UCSD-AML1 (cell line): ENCODE measurements around the gene DPEP2NB.
"Not testable (repeated sequence)": the region's sequence is repeated elsewhere in the genome, so short reads cannot be mapped to it uniquely, and the experiment has no call there.

Experiments used
- DNase-seq: peaks from one replicate; lab custom pipeline; 2025; ENCODE audit not compliant: unreplicated experiment; lab: John Stamatoyannopoulos, UW

The DPEP2NB gene, protein sequence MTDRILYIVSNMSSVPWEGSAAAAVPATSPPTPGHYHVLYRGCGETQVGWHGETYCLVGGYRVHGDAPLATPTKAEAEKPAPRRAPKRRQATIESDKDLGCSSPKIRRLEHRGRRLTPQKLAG

GRCh38 chr16:68015681-68016080, at the start of gene DPEP2NB:
Gene DPEP2NB, minus strand, starts transcription at chr16:68015911. Its CDS starts 141 bp downstream, at chr16:68015770.
- no peak for DNase-seq

- peak; percentile 65 for DNase-seq
Observed at GRCh38 chr16:68064791-68065365, 49.2 kb upstream of the DPEP2NB start.

- DNase-seq: no peak
Observed at GRCh38 chr16:68062910-68063393, 47.2 kb upstream of the DPEP2NB start.

DNA sequence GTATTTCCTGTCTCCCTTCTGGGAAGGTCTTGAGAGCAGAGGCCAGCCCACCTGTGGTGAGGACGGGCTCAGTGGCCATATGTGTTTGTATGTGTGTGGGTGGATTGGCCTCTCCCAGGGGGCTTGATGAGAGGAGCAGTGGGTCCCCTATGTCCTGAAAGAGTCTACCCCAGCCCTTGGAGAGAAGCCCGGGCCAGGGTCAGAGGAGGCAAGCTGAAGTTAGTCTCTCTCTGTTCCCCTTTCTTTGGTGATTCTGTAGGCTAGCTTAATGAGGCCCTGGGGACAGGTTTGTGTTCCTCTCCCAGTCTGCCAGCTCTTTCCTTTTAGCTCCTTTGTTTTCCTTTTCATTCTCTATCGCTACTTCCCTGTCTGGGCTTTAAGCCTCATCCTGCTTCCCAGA, 45.7 kb upstream of the DPEP2NB start:
- no peak for DNase-seq

DNA sequence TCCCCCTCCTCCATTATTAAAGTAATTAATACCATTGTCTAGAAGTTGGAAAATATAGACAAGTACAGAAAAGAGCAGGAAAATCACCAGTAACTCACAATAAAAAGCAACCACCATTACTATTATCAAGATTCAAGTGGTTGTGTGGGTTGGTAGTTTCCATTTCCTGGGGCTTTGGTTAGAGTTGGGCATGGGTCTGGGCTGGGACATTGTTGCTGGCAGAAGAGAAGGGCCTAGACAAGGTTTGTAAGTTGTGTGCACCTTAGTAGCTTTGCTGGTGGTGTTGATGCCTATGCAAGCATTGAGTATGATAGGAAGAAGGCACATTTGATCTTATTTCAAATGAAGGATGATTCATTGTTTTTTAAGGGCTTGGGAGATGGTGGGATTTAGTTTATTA, 44.1 kb upstream of the DPEP2NB start:
- DNase-seq: no peak

GRCh38 chr16:68055395-68055794, 39.7 kb upstream of the DPEP2NB start:
- DNase-seq: no peak

DNA sequence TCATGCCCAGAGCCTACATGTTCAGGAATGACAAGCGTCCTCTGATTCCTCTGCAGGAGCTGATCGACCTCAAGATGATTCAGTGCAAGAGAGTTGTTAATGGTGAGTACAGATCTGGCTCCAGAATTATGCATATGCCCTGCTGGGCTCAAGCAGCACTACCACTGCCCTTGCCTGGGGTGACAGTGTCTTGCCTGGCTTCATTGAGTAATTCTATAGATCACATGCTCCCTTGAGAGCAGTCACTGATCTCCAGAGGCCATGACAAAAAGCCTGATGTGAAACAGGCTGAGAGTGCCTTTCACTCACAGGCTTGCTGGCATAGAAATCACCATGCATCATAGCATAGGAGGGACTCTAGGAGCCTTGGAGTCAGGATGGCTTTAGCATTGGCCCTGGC, 33.7 kb upstream of the DPEP2NB start:
- no peak for DNase-seq

DNA sequence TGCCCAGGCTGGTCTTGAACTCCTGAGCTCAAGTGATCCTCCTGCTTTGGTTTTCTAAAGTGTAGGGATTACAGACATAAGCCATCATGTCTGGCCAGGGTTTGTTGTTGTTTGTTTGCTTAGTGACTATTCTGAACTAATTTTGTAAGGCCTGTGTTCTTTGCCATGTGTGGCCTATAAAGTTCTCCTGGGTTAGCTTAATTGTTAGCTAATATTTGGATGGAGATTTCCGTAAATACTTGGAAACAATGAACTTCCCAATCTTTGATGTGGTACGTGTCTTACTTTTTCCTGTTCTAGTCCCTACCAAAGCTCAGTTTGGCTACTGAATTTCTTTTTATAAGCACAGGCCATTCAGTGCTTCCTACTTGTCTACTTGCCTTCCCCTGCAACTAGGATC, 32.3 kb upstream of the DPEP2NB start:
- DNase-seq: no peak

GRCh38 chr16:68046106-68046505, 30.4 kb upstream of the DPEP2NB start:
- no peak for DNase-seq

DNA sequence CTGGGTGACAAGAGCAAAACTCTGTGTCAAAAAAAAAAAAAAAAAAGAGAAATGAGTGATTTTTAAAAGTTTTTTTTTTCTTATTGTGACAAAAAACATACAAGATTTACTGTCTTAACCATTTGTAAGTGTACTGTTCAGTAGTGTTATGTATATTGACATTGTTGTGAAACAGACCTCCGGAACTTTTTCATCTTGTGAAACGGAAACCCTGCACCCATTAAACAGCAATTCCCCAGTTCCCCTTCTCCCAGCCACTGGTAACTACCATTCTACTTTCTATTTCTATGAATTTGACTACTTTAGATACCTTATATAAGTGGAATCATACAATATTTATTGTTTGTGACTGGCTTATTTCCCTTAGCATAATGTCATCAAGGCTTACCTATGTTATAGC, 26.1 kb upstream of the DPEP2NB start:
- no peak for DNase-seq

DNA sequence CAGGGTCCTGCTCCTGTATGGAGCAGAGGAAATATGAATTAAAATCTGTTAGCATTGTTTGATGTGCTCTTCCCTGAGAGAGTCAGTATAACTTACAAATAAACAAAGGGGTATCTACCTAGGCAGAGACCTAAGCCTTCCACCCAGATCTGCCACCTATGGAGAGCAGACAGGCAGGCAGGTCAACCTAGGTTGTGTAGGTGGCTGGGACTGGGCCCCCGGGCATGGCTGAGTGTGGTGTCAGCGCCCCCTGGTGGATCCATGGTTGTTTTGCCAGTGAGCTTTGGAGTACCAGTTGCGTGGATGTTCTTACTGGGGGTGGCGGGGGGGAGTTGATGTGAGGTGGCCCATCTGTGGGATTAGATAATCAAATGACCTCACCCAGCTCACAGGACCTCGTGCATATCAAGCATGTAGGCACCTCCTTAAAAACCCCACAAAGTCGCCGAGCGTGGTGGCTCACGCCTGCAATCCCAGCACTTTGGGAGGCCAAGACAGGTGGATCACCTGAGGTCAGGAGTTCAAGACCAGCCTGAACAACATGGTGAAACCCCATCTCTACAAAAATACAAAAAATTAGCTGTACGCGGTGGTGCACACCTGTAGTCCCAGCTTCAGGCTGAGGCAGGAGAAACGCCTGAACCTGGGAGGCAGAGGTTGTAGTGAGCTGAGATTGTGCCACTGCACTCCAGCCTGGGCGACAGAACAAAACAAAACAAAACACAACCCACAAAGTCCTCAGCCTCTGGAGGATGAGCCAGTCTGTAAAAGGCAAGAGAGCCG, 25.0 kb upstream of the DPEP2NB start:
- DNase-seq: peak; percentile 75

GRCh38 chr16:68037841-68038597, 22.3 kb upstream of the DPEP2NB start:
- no peak for DNase-seq

DNA sequence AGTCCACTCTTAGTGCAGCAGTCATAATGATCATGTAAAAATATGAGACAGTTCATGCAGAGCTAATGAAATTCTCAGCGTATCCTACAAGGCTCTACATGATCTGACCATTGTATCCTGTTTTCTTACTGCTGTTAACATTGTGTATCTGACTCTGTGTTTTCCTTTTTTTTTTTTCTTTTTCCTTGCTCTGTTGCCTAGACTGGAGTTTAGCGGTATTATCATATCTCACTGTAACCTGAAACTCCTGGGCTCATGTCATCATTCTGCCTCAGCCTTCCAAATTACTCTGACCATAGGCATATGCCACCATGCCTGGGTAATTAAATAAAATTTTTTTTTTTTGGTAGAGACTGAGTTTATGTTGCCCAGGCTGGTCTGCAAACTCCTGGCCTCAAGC, 19.5 kb upstream of the DPEP2NB start:
- no peak for DNase-seq

GRCh38 chr16:68033101-68033500, 17.4 kb upstream of the DPEP2NB start:
- no peak for DNase-seq

- DNase-seq: no peak
Observed at GRCh38 chr16:68031951-68032350, 16.2 kb upstream of the DPEP2NB start.

DNA sequence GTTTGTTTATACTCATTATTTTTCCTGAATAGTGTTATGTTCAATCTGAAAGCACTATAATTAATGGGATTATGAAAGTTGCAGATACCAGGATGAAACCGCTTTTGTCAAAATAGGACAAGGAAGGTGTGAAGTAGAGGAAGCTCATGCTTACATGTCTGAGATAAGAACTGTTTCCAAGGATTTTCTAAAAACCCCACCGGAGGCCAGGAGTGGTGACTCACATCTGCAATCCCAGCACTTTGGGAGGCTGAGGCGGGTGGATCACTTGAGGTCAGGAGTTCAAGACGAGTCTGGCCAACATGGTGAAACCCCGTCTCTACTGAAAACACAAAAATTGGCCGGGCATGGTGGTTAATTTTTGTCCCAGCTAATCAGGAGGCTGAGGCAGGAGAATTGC, 14.4 kb upstream of the DPEP2NB start:
- DNase-seq: not testable (repeated sequence)

GRCh38 chr16:68028996-68029395, 13.3 kb upstream of the DPEP2NB start:
- no peak for DNase-seq

DNA sequence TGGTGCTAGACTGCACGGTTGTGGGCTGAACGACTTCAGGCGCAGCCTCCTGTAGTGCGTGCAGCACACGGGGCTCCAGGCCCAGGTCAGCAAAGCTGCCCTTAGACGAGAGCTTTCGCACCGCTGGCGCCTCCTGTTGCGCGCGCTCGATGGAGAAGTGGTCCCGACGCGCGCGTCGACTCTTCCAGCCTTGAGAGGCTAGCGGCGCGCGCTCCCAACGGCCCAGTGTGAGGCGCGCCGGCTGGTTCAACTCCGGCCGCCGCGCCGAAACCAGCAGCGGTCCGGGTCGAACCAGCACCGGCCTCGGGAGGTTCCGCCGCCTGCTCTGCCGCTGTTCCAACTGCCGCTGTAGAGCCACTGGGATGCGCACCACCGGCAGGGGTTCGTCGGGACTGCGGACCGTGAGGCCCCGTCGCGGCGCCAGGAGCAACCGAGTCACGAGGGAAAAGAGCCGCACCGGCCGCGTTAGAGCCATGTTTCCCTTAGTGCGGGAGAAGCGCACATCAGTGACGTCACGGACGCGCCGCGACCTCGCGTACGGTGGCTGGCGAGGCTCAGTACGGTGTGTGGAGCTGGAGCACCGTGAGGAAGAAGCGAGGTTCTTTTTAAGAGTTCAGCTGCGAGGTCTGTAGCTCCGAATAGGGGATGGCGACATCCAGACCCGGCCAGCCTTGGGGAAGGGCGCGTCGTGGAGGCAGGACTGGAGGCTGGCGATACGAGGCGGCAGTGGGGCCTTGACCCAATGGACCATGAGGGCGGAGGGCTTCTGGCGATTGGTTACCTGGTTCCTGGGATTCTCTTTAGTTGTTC, 7.2 kb upstream of the DPEP2NB start, which contains the start of the genes DDX28 and DUS2:
Gene DDX28 (minus strand): TSS at position 505 of the 810 bp plus-strand sequence. CDS start 30 bp downstream, at position 475.
Gene DUS2 (plus strand): TSS at position 557 of the 810 bp plus-strand sequence. CDS start 14,740 bp downstream, outside the sequence.
- DNase-seq: peak; percentile 92

DNA sequence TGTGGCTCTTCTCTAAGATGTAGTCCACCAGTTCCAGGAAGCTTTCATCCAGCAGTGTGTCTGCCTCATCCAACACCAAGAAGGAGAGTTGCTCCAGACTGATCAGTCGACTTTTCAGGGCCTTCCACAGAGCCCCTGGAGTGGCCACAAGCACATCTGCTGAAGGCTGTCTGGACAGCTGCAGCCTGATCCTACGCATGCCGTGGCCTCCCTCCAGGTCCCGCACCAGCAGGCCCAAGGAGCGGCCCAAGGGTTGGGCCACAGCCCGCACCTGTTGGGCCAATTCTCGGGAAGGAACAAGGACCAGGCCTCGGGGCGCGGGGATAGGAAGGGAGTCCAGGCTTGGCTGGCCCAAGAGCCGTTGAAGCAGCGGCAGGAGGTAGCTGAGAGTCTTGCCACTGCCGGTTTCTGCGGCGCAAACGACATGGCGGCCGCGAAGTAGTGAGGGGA, 6.6 kb upstream of the DPEP2NB start:
- DNase-seq: no peak

DNA sequence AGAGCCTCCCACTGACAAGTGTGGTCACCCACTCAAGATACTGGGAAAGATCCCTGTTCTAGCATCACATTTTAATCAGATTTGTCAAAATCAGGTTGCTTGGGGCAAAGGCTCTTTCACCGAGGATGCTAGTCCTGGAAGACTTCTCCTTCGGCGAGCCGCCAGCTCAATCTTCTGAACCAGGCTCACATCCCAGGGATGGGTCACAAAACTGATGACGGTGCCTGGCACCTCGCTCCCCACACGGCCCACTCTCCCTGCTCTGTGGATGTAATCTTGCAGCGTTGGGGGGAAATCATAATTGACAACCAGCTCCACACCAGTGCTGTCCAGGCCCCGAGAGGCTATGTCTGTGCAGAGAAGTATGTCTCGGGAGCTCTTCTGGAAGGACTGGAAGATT, 5.8 kb upstream of the DPEP2NB start:
- no peak for DNase-seq
